Transverse colon (tissue), 4 donors: Measurements from ENCODE around the gene KRTAP3-3. TPM values are rescaled to one million over a fixed set of nuclear protein-coding genes. Genes with fewer than 3 reads are reported as not detected.

Experiments
- DNase-seq: peaks from one replicate; pipeline ENCODE4 v3.0.0-alpha.2; 2019
- H3K27ac ChIP-seq, 4 donors: fragments of 200-600 bp; sonication (generic); 2 replicates each; pipeline ENCODE4 v1.5.1; 2016 to 2018; ENCODE audit warnings: inconsistent platforms in 4 of 4
- H3K27me3 ChIP-seq: fragments of 200-600 bp; sonication (generic); 2 replicates; pipeline ENCODE4 v1.5.1; 2017; ENCODE audit warnings: inconsistent platforms
- H3K36me3 ChIP-seq, 4 donors: fragments of 200-600 bp; sonication (generic); 2 replicates each; pipeline ENCODE4 v1.5.1; 2017 to 2019; ENCODE audit warnings: inconsistent platforms in 4 of 4
- H3K4me1 ChIP-seq, 4 donors: fragments of 200-600 bp; sonication (generic); 2 replicates each; pipeline ENCODE4 v1.5.1; 2017 to 2020; ENCODE audit warnings: inconsistent platforms in 4 of 4
- H3K4me3 ChIP-seq, 4 donors: fragments of 200-600 bp; sonication (generic); 1 replicate in 1 of 4; 2 replicates in 3 of 4; pipeline versions ENCODE4 v1.5.1 to v1.6.1; 2017 to 2019; ENCODE audit warnings: inconsistent platforms in 4 of 4
- H3K9me3 ChIP-seq, 2 donors: fragments of 200-600 bp; sonication (generic); 2 replicates each; pipeline ENCODE4 v1.5.1; 2017 to 2019; ENCODE audit warnings: inconsistent platforms in 2 of 2
- CTCF ChIP-seq, 5 experiments: fragments of 200-600 bp in 3 of 5; fragments of 450-650 bp in 2 of 5; sonication (generic) in 3 of 5; IDR thresholded peaks; 1 replicate in 2 of 5; 2 replicates in 3 of 5; pipeline ENCODE4 v1.5.1; 2016 to 2017; ENCODE audit warnings: antibody characterized with exemption in 5 of 5, inconsistent platforms in 3 of 5, mild to moderate bottlenecking in 2 of 5, moderate library complexity in 1 of 5
- EP300 ChIP-seq: sonication (generic); formaldehyde crosslinking; IDR thresholded peaks from one replicate; pipeline ENCODE4 v1.6.1; 2017; ENCODE audit warnings: antibody characterized with exemption, low read depth
- POLR2A ChIP-seq: fragments of 450-650 bp; IDR thresholded peaks from one replicate; pipeline ENCODE4 v1.6.1; 2016; ENCODE audit warnings: antibody characterized with exemption, mild to moderate bottlenecking, moderate library complexity
- POLR2AphosphoS5 ChIP-seq, 3 donors: sonication (generic); formaldehyde crosslinking; IDR thresholded peaks; one replicate each; pipeline ENCODE4 v1.6.1; 2016; ENCODE audit warnings: antibody characterized with exemption in 3 of 3
- WGBS, 2 donors: methylation state at CpG; one replicate each; pipeline ENCODE4 v1.1.5; 2018; ENCODE audit warnings: low coverage in 1 of 2; 5-methylcytosine and 5-hydroxymethylcytosine counted together
- in situ Hi-C, 4 donors: fragments of 200-750 bp; cut with MboI; loops; one replicate each; pipeline versions ENCODE4 v1.15.0 to v1.15.1; 2017; ENCODE audit warnings: low sequenced_read_pairs in 3 of 4, low pct_ligation_motif_present in 1 of 4, low pct_unique_long_range_greater_than_20kb in 1 of 4
- intact Hi-C: fragments of 100-400 bp; cut with DNase I; formaldehyde crosslinking; loops from one replicate; pipeline ENCODE4 v1.15.1; 2023; ENCODE audit warnings: low total_unique reads
- total RNA-seq, 4 donors: library from RNA; depleted of rRNA; stranded (reverse); fragments of >200 nt; gene quantifications; one replicate each; pipeline ENCODE4 v1.1.0, GENCODE V29; 2016

The KRTAP3-3 gene
- total RNA-seq, 4 donors from 2014 or later = not detected

DNA sequence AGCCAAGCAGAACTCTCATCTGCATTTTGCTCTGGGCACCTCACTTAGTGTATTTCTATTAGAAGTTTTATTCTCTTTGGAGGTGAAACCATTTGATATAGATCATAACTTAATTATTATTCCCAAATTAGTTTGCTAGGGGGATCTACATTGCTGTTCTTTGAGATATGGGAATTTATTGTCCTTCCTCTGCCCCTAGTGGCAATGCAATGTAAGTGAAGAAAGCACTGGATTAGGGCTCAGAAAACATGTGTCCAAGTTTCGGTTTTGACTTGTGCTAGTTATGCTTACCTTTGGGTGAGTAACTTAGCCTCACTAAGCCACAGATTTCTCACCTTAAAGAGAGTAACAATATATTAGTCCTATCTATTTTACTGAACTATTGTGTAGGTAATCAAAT is 30.1 kb downstream of the KRTAP3-3 start:
- Histone ChIP-seq H3K9me3 (no peaks in the 10 kb centered on the region), H3K27ac (no peak overlapping the region), H3K4me1 (no peaks in the 10 kb centered on the region), H3K27me3 (no peaks in the 10 kb centered on the region), H3K4me3 (no peak overlapping the region), H3K36me3 (no peaks in the 10 kb centered on the region)
- TF ChIP-seq CTCF (IDR thresholded peaks at IDR 0.05) (peak; percentile 49 to 63 (median 55)), POLR2A (no peak)
- DNase-seq = no peak
- 44 to 56% methylated on average over 1 of the region's 1 CpG for WGBS, 2 donors
- in situ Hi-C loops = no loop called here
- intact Hi-C loops = no loop called here

DNA sequence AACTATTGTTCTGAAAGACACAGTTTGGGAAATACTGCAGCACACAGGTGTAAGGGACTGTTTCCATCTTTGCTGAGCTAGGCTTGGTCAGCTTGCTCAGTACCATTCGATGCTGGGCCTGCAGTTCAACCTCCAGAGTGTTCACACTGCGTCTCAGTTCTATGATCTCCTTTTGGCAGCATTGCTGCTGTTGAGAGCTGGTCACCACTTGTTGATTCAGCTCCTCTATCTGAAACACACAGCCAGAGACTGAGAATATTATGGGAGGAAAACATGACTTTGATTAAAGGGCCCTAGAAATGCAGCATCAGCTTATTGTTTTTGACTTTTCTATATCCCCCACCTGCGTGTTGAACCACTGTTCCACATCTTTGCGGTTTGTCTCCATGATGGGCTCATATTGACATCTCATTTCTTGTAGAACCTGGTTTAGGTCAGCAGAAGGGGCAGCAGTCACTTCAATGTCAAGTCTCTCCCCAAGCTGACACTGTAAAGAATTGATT is 31.9 kb downstream of the KRTAP3-3 start:
- TF ChIP-seq POLR2A (no peak), POLR2AphosphoS5 (IDR thresholded peaks at IDR 0.05) (no peak), EP300 (no peak), CTCF (IDR thresholded peaks at IDR 0.05) (no peak)
- Histone ChIP-seq H3K4me3 (no peak overlapping the region), H3K27me3 (no peaks in the 10 kb centered on the region), H3K27ac (no peak overlapping the region), H3K36me3 (no peaks in the 10 kb centered on the region), H3K4me1 (no peaks in the 10 kb centered on the region), H3K9me3 (no peaks in the 10 kb centered on the region)
- WGBS, 2 donors = 82 to 100% methylated on average over 2 to 4 of the region's 4 CpGs
- intact Hi-C loops (no loop called here), in situ Hi-C loops (no loop called here)
- DNase-seq = no peak

DNA sequence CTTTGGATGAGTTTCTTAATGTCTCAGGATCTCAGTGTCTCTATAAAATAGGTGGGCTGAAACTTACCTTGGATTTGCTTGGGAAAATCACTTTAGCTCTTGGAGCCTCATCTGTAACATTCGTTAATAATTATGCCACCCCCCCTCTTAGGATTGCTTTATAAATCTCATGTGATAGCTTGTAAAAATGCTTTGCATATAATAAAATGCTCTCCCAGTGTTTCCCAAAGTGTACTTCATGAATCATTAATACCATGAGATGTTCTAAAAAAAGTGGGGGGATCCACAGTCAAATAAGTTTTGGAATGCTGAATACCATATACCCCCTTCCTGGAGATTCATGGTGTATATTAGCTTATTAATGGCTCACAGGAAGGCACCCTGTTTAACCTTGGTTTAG is 32.4 kb downstream of the KRTAP3-3 start:
- no peaks in the 10 kb centered on the region for H3K27me3 ChIP-seq
- 36 to 68% methylated on average over 1 of the region's 1 CpG for WGBS, 2 donors
- H3K27ac ChIP-seq = no peak overlapping the region
- no peaks in the 10 kb centered on the region for H3K9me3 ChIP-seq
- intact Hi-C loops (no loop called here), in situ Hi-C loops (no loop called here)
- H3K4me3 ChIP-seq = no peak overlapping the region
- DNase-seq = no peak
- TF ChIP-seq EP300 = no peak
- TF ChIP-seq POLR2A = no peak
- no peak for TF ChIP-seq POLR2AphosphoS5 (IDR thresholded peaks at IDR 0.05)
- no peak for TF ChIP-seq CTCF (IDR thresholded peaks at IDR 0.05)
- no peaks in the 10 kb centered on the region for H3K36me3 ChIP-seq
- H3K4me1 ChIP-seq = no peaks in the 10 kb centered on the region

DNA sequence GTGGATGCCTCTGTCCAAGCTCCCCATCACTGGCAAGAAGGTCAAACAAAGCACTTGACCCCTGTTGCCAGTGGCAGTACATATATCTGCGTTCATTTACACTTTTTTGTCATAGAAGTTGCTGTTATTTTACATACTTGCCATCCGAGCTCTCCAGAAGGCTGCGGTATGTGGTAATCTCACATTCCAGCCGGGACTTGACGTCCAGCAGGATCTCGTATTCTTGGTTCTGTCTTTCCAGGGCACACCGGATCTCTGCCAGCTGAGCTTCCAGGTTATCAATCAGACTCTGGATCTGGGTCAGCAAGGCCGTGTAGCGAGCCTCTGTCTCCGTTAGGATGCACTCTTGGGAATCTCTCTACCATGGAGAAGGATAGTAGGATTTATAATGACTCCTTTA is 33.8 kb downstream of the KRTAP3-3 start:
- Histone ChIP-seq H3K36me3 (no peaks in the 10 kb centered on the region), H3K4me3 (no peak overlapping the region), H3K4me1 (no peaks in the 10 kb centered on the region), H3K27ac (no peak overlapping the region), H3K27me3 (no peaks in the 10 kb centered on the region), H3K9me3 (no peaks in the 10 kb centered on the region)
- TF ChIP-seq POLR2A (no peak), POLR2AphosphoS5 (IDR thresholded peaks at IDR 0.05) (no peak), EP300 (no peak), CTCF (IDR thresholded peaks at IDR 0.05) (no peak)
- DNase-seq = no peak
- in situ Hi-C loops = no loop called here
- intact Hi-C loops = no loop called here
- WGBS, 2 donors = 79 to 83% methylated on average over 7 to 10 of the region's 10 CpGs
